ENCODE results near the gene MRC1. TPM values are rescaled to one million over a fixed set of nuclear protein-coding genes. Genes with fewer than 3 reads are reported as not detected.
A peak's percentile ranks its signal among the peaks of the same experiment; 100 is the strongest.
"Not testable (repeated sequence)": the region's sequence is repeated elsewhere in the genome, so short reads cannot be mapped to it uniquely, and the experiment has no call there.

Gene MRC1
- total and polyA plus RNA-seq, 2 donors from 2014 or later, result 3.4 to 67.8 TPM

GRCh38 chr10:17950726-17951125 lies 141.6 kb downstream of the MRC1 start:
- H3K36me3 ChIP-seq (ENCODE audit: control insufficient read depth in 2 of 3, insufficient read depth in 3 of 3, low read length in 3 of 3), result no peaks in the 10 kb centered on the region
- no peaks in the 10 kb centered on the region for H3K27me3 ChIP-seq (ENCODE audit: control insufficient read depth, insufficient read depth, low read length)
- TF ChIP-seq, protein P1, sequence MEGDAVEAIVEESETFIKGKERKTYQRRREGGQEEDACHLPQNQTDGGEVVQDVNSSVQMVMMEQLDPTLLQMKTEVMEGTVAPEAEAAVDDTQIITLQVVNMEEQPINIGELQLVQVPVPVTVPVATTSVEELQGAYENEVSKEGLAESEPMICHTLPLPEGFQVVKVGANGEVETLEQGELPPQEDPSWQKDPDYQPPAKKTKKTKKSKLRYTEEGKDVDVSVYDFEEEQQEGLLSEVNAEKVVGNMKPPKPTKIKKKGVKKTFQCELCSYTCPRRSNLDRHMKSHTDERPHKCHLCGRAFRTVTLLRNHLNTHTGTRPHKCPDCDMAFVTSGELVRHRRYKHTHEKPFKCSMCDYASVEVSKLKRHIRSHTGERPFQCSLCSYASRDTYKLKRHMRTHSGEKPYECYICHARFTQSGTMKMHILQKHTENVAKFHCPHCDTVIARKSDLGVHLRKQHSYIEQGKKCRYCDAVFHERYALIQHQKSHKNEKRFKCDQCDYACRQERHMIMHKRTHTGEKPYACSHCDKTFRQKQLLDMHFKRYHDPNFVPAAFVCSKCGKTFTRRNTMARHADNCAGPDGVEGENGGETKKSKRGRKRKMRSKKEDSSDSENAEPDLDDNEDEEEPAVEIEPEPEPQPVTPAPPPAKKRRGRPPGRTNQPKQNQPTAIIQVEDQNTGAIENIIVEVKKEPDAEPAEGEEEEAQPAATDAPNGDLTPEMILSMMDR (IDR thresholded peaks at IDR 0.05; ENCODE audit: borderline replicate concordance, extremely low read depth, insufficient read depth), result no peak
- peak in 1 of 5 donors; percentile 66 for DNase-seq
- H3K9me3 ChIP-seq (ENCODE audit: control insufficient read depth in 2 of 3, insufficient read depth in 1 of 3, low read length in 3 of 3), result no peaks in the 10 kb centered on the region
- H3K9ac ChIP-seq (ENCODE audit: low read length in 3 of 3), result no peak overlapping the region
- intact Hi-C loops (cut with DNase I), result no loop called here
- H3K4me3 ChIP-seq (ENCODE audit: low read length in 3 of 3), result no peak overlapping the region
- H3K4me1 ChIP-seq (ENCODE audit: control insufficient read depth in 2 of 3, insufficient read depth in 2 of 3, low read depth in 1 of 3, low read length in 3 of 3), result no peaks in the 10 kb centered on the region
- no peak for FAIRE-seq
- no peak overlapping the region for H3K27ac ChIP-seq (ENCODE audit: low read depth in 2 of 2, low read length in 2 of 2)

DNA sequence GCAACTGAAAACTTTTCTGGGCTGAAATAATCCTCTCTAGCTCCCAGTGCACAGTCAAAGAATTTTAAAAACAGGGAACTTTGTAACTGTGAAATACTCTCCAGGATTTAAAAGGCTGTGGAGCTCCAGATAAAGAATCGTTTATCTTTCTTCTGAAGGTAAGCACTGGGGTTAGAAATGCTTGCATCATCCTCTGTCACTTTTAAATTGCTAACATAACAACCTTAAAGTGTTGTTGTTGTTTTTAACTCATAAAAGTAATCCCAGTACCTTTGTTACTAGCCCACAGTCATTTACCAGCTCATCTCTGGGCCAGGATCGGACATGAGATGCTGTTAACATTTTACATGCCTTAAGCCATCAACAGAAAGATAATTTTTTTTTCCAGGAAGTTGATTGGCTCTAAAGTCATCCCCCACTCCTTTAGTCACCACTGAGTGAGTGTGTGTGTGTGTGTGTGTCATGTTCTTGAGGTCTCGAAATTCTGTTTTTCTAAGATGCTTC lies 142.8 kb downstream of the MRC1 start, which contains the start of gene SLC39A12:
Gene SLC39A12, plus strand, starts transcription at position 51 of the 504 bp plus-strand sequence. CDS start 1,359 bp downstream, outside the sequence.
- no peak within 1 kb of the TSS for H3K9ac ChIP-seq (ENCODE audit: low read length in 3 of 3)
- TF ChIP-seq, protein P1 (IDR thresholded peaks at IDR 0.05; ENCODE audit: borderline replicate concordance, extremely low read depth, insufficient read depth), result no peak
- no peak within 1 kb of the TSS for H3K4me3 ChIP-seq (ENCODE audit: low read length in 3 of 3)
- H3K9me3 ChIP-seq (ENCODE audit: control insufficient read depth in 2 of 3, insufficient read depth in 1 of 3, low read length in 3 of 3), result no peaks in the 10 kb centered on the region
- intact Hi-C loops (cut with DNase I), result no loop called here
- no peak for DNase-seq
- H3K4me1 ChIP-seq (ENCODE audit: control insufficient read depth in 2 of 3, insufficient read depth in 2 of 3, low read depth in 1 of 3, low read length in 3 of 3), result no peaks in the 10 kb centered on the region
- H3K27me3 ChIP-seq (ENCODE audit: control insufficient read depth, insufficient read depth, low read length), result no peaks in the 10 kb centered on the region
- no peaks in the 10 kb centered on the region for H3K36me3 ChIP-seq (ENCODE audit: control insufficient read depth in 2 of 3, insufficient read depth in 3 of 3, low read length in 3 of 3)
- no peak for FAIRE-seq
- no peak within 1 kb of the TSS for H3K27ac ChIP-seq (ENCODE audit: low read depth in 2 of 2, low read length in 2 of 2)

DNA sequence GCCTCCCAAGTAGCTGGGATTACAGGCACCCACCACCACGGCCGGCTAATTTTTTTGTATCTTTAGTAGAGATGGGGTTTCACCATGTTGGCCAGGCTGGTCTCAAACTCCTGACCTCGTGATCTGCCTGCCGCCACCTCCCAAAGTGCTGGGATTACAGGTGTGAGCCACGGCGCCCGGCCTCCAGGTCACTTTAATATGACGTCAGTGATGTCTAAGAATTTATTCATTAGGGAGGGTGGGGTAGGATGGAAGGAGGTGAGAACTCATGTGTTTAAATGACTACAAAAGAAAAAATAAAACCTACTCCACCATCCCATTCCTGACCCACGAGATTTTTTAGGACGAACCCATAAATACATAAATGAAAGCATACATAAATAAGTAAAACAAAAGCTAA lies 145.2 kb downstream of the MRC1 start:
- H3K9ac ChIP-seq (ENCODE audit: low read length in 3 of 3); intact Hi-C loops (cut with DNase I); H3K27me3 ChIP-seq (ENCODE audit: control insufficient read depth, insufficient read depth, low read length); H3K36me3 ChIP-seq (ENCODE audit: control insufficient read depth in 2 of 3, insufficient read depth in 3 of 3, low read length in 3 of 3); H3K4me1 ChIP-seq (ENCODE audit: control insufficient read depth in 2 of 3, insufficient read depth in 2 of 3, low read depth in 1 of 3, low read length in 3 of 3); H3K9me3 ChIP-seq (ENCODE audit: control insufficient read depth in 2 of 3, insufficient read depth in 1 of 3, low read length in 3 of 3); H3K27ac ChIP-seq (ENCODE audit: low read depth in 2 of 2, low read length in 2 of 2); DNase-seq; FAIRE-seq; H3K4me3 ChIP-seq (ENCODE audit: low read length in 3 of 3): not testable (repeated sequence)

- Histone ChIP-seq H3K27me3 (ENCODE audit: control insufficient read depth, insufficient read depth, low read length) (no peaks in the 10 kb centered on the region), H3K4me3 (ENCODE audit: low read length in 3 of 3) (no peak overlapping the region), H3K9ac (ENCODE audit: low read length in 3 of 3) (no peak overlapping the region), H3K27ac (ENCODE audit: low read depth in 2 of 2, low read length in 2 of 2) (no peak overlapping the region), H3K4me1 (ENCODE audit: control insufficient read depth in 2 of 3, insufficient read depth in 2 of 3, low read depth in 1 of 3, low read length in 3 of 3) (no peaks in the 10 kb centered on the region), H3K9me3 (ENCODE audit: control insufficient read depth in 2 of 3, insufficient read depth in 1 of 3, low read length in 3 of 3) (no peaks in the 10 kb centered on the region), H3K36me3 (ENCODE audit: control insufficient read depth in 2 of 3, insufficient read depth in 3 of 3, low read length in 3 of 3) (no peaks in the 10 kb centered on the region)
- TF ChIP-seq, protein P1 (IDR thresholded peaks at IDR 0.05; ENCODE audit: borderline replicate concordance, extremely low read depth, insufficient read depth), result no peak
- intact Hi-C loops (cut with DNase I), result no loop called here
- DNase-seq (no peak), FAIRE-seq (no peak)
Observed at GRCh38 chr10:17954861-17955260, 145.7 kb downstream of the MRC1 start.
